SK-N-SH (cell line): ENCODE measurements around the gene LRP10. TPM values are rescaled to one million over a fixed set of nuclear protein-coding genes. Genes with fewer than 3 reads are reported as not detected.
A peak's percentile ranks its signal among the peaks of the same experiment; 100 is the strongest.

Source experiments
- CTCF ChIA-PET: fragments of 300-600, 350-600 bp; formaldehyde crosslinking; extraction: SDS; loops from one replicate; lab custom pipeline; 2021; lab: Yijun Ruan, JAX
- POLR2A ChIA-PET: fragments of 350-600 bp; sonication (Branson Sonifier 250); formaldehyde crosslinking; extraction: SDS; loops from one replicate; lab custom pipeline; 2020; ENCODE audit warnings: antibody characterized with exemption, inconsistent platforms; lab: Yijun Ruan, JAX
- DNase-seq: peaks from one replicate; pipeline ENCODE4 v3.0.0; 2012
- H2AFZ ChIP-seq: fragments of 200-600 bp; sonication (generic); 2 replicates; pipeline ENCODE4 v1.8.1; 2016; ENCODE audit warnings: antibody characterized with exemption, mild to moderate bottlenecking, low read depth
- H3F3A ChIP-seq: fragments of 200-600 bp; sonication (generic); replicated peaks from 2 replicates; pipeline ENCODE3; 2016; ENCODE audit warnings: antibody characterized with exemption, mild to moderate bottlenecking; ENCODE audit not compliant: insufficient read depth
- H3K27ac ChIP-seq, 2 experiments: fragments of 200-500 bp in 1 of 2; fragments of 200-600 bp in 1 of 2; sonication (Bioruptor generic) in 1 of 2; sonication (generic), shearing (Covaris generic) in 1 of 2; 2 replicates each; pipeline versions ENCODE4 v1.5.1 to v1.6.1; 2014 to 2016; ENCODE audit warnings: low read depth in 2 of 2, inconsistent platforms in 1 of 2, low read length in 1 of 2, mild to moderate bottlenecking in 1 of 2, mixed read lengths in 1 of 2
- H3K27me3 ChIP-seq: fragments of 200-600 bp; sonication (generic), shearing (Covaris generic); 2 replicates; pipeline ENCODE4 v1.6.1; 2016; ENCODE audit warnings: mixed run types; ENCODE audit not compliant: insufficient read depth
- H3K36me3 ChIP-seq, 2 experiments: fragments of 200-500 bp in 1 of 2; fragments of 200-600 bp in 1 of 2; sonication (Bioruptor generic) in 1 of 2; sonication (generic) in 1 of 2; replicated peaks in 1 of 2; 2 replicates each; pipeline versions ENCODE3 to v1.5.1; 2014 to 2016; ENCODE audit warnings: low read length in 1 of 2, mild to moderate bottlenecking in 1 of 2; ENCODE audit not compliant: insufficient read depth in 2 of 2, control insufficient read depth in 1 of 2
- H3K4me1 ChIP-seq, 2 experiments: fragments of 200-500 bp in 1 of 2; fragments of 200-600 bp in 1 of 2; sonication (Bioruptor generic) in 1 of 2; sonication (generic), shearing (Covaris generic) in 1 of 2; 2 replicates each; pipeline versions ENCODE4 v1.5.1 to v1.6.1; 2014 to 2016; ENCODE audit warnings: low read depth in 1 of 2, low read length in 1 of 2, mixed run types in 1 of 2; ENCODE audit not compliant: insufficient read depth in 2 of 2, control insufficient read depth in 1 of 2
- H3K4me2 ChIP-seq: fragments of 200-600 bp; sonication (generic), shearing (Covaris generic); 2 replicates; pipeline ENCODE4 v1.6.1; 2017; ENCODE audit warnings: mixed run types
- H3K4me3 ChIP-seq, 2 experiments: fragments of 200-500 bp in 1 of 2; fragments of 200-600 bp in 1 of 2; sonication (Bioruptor generic) in 1 of 2; sonication (generic), shearing (Covaris generic) in 1 of 2; 2 replicates each; pipeline versions ENCODE4 v1.5.1 to v1.8.1; 2014 to 2016; ENCODE audit warnings: low read depth in 2 of 2, inconsistent platforms in 1 of 2, low read length in 1 of 2, mild to moderate bottlenecking in 1 of 2, mixed read lengths in 1 of 2, moderate library complexity in 1 of 2
- H3K79me2 ChIP-seq: fragments of 200-600 bp; sonication (generic); 2 replicates; pipeline ENCODE4 v1.8.1; 2017; ENCODE audit warnings: mild to moderate bottlenecking; ENCODE audit not compliant: insufficient read depth
- H3K9ac ChIP-seq: fragments of 200-600 bp; sonication (generic); 2 replicates; pipeline ENCODE4 v1.6.1; 2017; ENCODE audit warnings: mixed run types
- H3K9me2 ChIP-seq: fragments of 200-600 bp; sonication (generic); 2 replicates; pipeline ENCODE4 v1.6.1; 2017; ENCODE audit warnings: mixed run types
- H3K9me3 ChIP-seq: fragments of 200-600 bp; sonication (generic); 2 replicates; pipeline ENCODE4 v1.6.1; 2017; ENCODE audit warnings: mixed run types, mild to moderate bottlenecking, moderate library complexity
- H4K20me1 ChIP-seq: fragments of 200-600 bp; sonication (generic); 2 replicates; pipeline ENCODE4 v1.6.1; 2017; ENCODE audit warnings: mild to moderate bottlenecking, mixed run types; ENCODE audit not compliant: insufficient read depth
- EZH2phosphoT487 ChIP-seq: fragments of 200-600 bp; sonication (generic); IDR thresholded peaks from 2 replicates; pipeline ENCODE4 v1.6.1; 2017; ENCODE audit warnings: low read depth, mixed run types, mild to moderate bottlenecking, antibody characterized with exemption, moderate library complexity, borderline replicate concordance
- FOXM1 ChIP-seq: IDR thresholded peaks from 2 replicates; pipeline ENCODE4 v1.4.0; 2012; ENCODE audit warnings: low read depth, mild to moderate bottlenecking
- GABPA ChIP-seq: IDR thresholded peaks from 2 replicates; pipeline ENCODE4 v1.4.0; 2012; ENCODE audit warnings: low read depth, mild to moderate bottlenecking
- JUND ChIP-seq: IDR thresholded peaks from 2 replicates; pipeline ENCODE4 v1.4.0; 2012
- MXI1 ChIP-seq: IDR thresholded peaks from 2 replicates; pipeline ENCODE4 v1.6.1; 2012; ENCODE audit warnings: mild to moderate bottlenecking, low read depth, low read length, improper control_type of control experiment
- RFX5 ChIP-seq: IDR thresholded peaks from 2 replicates; pipeline ENCODE4 v1.6.1; 2012; ENCODE audit warnings: mild to moderate bottlenecking, improper control_type of control experiment, low read length
- RXRA ChIP-seq: IDR thresholded peaks from 2 replicates; pipeline ENCODE4 v1.4.0; 2012; ENCODE audit warnings: low read depth, mild to moderate bottlenecking, borderline replicate concordance
- SIN3A ChIP-seq: IDR thresholded peaks from 2 replicates; pipeline ENCODE4 v1.6.1; 2012; ENCODE audit warnings: low read depth, mild to moderate bottlenecking, low read length, moderate library complexity, borderline replicate concordance
- whole genome bisulfite sequencing: methylation state at CpG from one replicate; pipeline ENCODE4 v1.1.6; 2017; ENCODE audit warnings: low lambda C conversion rate; 5-methylcytosine and 5-hydroxymethylcytosine counted together
- polyA plus RNA-seq, 3 experiments: library from polyadenylated mRNA; depleted of rRNA; stranded (reverse); fragments of >200 nt; gene quantifications; 2 replicates each; pipeline ENCODE4 v1.2.3, GENCODE V29; 2012
- TF ChIP-seq, protein P1 (sequence below): IDR thresholded peaks from 2 replicates; pipeline ENCODE4 v1.4.0; 2012; ENCODE audit warnings: low read depth, borderline replicate concordance
- TF ChIP-seq, protein P2 (sequence below): IDR thresholded peaks from 2 replicates; pipeline ENCODE4 v1.4.0; 2012; ENCODE audit warnings: low read depth, borderline replicate concordance
- TF ChIP-seq, protein P3 (sequence below): fragments of 150-350 bp; IDR thresholded peaks from 2 replicates; pipeline ENCODE4 v1.6.1; 2017; ENCODE audit warnings: antibody characterized with exemption, low read length, low read depth, borderline replicate concordance

Gene LRP10
- polyA plus RNA-seq, 1 of the 3 experiments (the other 2 are of a cell fraction), result 117 TPM

DNA sequence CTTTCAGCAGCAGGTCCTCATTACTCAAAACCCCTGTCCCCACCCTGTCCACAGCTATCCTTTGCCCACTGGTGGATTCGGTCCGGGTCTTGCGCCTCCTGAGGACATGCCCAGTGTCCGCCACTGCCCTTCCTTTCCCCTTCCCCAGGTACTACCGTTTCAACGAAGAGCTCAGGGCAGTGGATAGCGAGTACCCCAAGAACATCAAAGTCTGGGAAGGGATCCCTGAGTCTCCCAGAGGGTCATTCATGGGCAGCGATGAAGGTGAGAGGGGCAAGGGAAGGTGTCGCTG is 26.5 kb upstream of the LRP10 start:
- 88% methylated on average over 9 of the region's 9 CpGs for WGBS
- Histone ChIP-seq H3K27ac (no peak overlapping the region), H3K4me3 (no peak overlapping the region), H3K4me2 (no peak overlapping the region), H3K9me2 (no peaks in the 10 kb centered on the region), H4K20me1 (no peaks in the 10 kb centered on the region), H3K4me1 (peaks cover 22 to 25% of the 10 kb centered on the region in 2 experiments), H3K79me2 (peaks cover 6% of the 10 kb centered on the region), H3K9ac (no peak overlapping the region), H3K27me3 (no peaks in the 10 kb centered on the region), H3K36me3 (peaks cover 0 to 9% of the 10 kb centered on the region in 2 experiments), H3K9me3 (no peaks in the 10 kb centered on the region), H3F3A (peaks cover 12% of the 10 kb centered on the region), H2AFZ (no peak overlapping the region)
- DNase-seq, result no peak
- ChIA-PET POLR2A (interaction anchor here (0.5 to 1.4 kb wide), 2 partner anchors 10 to 18 kb away, joined by 3 read pairs; no protein-coding TSS in a partner anchor), CTCF (interaction anchor here (1.0 to 1.3 kb wide), 3 partner anchors 9 to 28 kb away, joined by 3 to 4 read pairs (median 3); no protein-coding TSS in a partner anchor)
- TF ChIP-seq EZH2phosphoT487, result no peak
- TF ChIP-seq, protein P1, sequence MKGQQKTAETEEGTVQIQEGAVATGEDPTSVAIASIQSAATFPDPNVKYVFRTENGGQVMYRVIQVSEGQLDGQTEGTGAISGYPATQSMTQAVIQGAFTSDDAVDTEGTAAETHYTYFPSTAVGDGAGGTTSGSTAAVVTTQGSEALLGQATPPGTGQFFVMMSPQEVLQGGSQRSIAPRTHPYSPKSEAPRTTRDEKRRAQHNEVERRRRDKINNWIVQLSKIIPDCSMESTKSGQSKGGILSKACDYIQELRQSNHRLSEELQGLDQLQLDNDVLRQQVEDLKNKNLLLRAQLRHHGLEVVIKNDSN, result no peak
- no peak for TF ChIP-seq FOXM1
- TF ChIP-seq GABPA, result no peak
- no peak for TF ChIP-seq SIN3A
- TF ChIP-seq, protein P2, sequence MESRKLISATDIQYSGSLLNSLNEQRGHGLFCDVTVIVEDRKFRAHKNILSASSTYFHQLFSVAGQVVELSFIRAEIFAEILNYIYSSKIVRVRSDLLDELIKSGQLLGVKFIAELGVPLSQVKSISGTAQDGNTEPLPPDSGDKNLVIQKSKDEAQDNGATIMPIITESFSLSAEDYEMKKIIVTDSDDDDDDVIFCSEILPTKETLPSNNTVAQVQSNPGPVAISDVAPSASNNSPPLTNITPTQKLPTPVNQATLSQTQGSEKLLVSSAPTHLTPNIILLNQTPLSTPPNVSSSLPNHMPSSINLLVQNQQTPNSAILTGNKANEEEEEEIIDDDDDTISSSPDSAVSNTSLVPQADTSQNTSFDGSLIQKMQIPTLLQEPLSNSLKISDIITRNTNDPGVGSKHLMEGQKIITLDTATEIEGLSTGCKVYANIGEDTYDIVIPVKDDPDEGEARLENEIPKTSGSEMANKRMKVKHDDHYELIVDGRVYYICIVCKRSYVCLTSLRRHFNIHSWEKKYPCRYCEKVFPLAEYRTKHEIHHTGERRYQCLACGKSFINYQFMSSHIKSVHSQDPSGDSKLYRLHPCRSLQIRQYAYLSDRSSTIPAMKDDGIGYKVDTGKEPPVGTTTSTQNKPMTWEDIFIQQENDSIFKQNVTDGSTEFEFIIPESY, result no peak
- no peak for TF ChIP-seq RFX5
- no peak for TF ChIP-seq JUND
- TF ChIP-seq, protein P3, sequence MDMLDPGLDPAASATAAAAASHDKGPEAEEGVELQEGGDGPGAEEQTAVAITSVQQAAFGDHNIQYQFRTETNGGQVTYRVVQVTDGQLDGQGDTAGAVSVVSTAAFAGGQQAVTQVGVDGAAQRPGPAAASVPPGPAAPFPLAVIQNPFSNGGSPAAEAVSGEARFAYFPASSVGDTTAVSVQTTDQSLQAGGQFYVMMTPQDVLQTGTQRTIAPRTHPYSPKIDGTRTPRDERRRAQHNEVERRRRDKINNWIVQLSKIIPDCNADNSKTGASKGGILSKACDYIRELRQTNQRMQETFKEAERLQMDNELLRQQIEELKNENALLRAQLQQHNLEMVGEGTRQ, result no peak
- TF ChIP-seq MXI1, result no peak

DNA sequence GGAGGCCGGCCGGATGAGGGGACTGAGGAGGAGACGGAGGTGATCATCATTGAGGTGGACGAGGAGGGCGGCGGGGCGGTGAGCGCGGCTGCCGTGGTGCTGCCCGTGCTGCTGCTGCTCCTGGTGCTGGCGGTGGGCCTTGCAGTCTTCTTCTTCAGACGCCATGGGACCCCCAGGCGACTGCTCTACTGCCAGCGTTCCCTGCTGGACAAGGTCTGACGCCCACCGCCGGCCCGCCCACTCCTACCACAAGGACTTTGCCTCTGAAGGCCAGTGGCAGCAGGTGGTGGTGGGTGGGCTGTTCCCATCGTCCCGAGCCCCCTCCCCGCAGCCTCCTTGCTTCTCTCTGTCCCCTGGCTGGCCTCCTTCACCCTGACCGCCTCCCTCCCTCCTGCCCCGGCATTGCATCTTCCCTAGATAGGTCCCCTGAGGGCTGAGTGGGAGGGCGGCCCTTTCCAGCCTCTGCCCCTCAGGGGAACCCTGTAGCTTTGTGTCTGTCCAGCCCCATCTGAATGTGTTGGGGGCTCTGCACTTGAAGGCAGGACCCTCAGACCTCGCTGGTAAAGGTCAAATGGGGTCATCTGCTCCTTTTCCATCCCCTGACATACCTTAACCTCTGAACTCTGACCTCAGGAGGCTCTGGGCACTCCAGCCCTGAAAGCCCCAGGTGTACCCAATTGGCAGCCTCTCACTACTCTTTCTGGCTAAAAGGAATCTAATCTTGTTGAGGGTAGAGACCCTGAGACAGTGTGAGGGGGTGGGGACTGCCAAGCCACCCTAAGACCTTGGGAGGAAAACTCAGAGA is 25.5 kb upstream of the LRP10 start:
- Histone ChIP-seq H3K36me3 (peaks cover 0 to 9% of the 10 kb centered on the region in 2 experiments), H3K27ac (peak overlapping the region in 1 of 2 experiments; percentile 28; a peak in 1 of 4 replicates), H2AFZ (no peak overlapping the region), H3K9ac (no peak overlapping the region), H3K4me2 (no peak overlapping the region), H3K9me3 (no peaks in the 10 kb centered on the region), H3K4me3 (no peak overlapping the region), H3K27me3 (no peaks in the 10 kb centered on the region), H3F3A (peaks cover 13% of the 10 kb centered on the region), H4K20me1 (no peaks in the 10 kb centered on the region), H3K9me2 (no peaks in the 10 kb centered on the region), H3K4me1 (peaks cover 24 to 28% of the 10 kb centered on the region in 2 experiments), H3K79me2 (no peaks in the 10 kb centered on the region; the same call in 1 of the 2 replicates)
- POLR2A ChIA-PET, result interaction anchor here (1.3 to 1.4 kb wide), 2 partner anchors 11 kb away, joined by 3 read pairs; no protein-coding TSS in a partner anchor
- 93% methylated on average over 19 of the region's 26 CpGs for WGBS
- no peak for DNase-seq
- CTCF ChIA-PET, result interaction anchor here (2.0 to 18.5 kb wide), 3 partner anchors 9 to 26 kb away, joined by 4 to 472 read pairs (median 41); partner anchors contain the start of genes MMP14, MRPL52 and SLC7A7
- TF ChIP-seq RXRA, result no peak
